ENCODE results near the gene BCAS4. TPM values are rescaled to one million over a fixed set of nuclear protein-coding genes. Genes with fewer than 3 reads are reported as not detected.

The BCAS4 gene
- total RNA-seq, 2 experiments from 2014 or later: 19.0 to 20.9 TPM

DNA sequence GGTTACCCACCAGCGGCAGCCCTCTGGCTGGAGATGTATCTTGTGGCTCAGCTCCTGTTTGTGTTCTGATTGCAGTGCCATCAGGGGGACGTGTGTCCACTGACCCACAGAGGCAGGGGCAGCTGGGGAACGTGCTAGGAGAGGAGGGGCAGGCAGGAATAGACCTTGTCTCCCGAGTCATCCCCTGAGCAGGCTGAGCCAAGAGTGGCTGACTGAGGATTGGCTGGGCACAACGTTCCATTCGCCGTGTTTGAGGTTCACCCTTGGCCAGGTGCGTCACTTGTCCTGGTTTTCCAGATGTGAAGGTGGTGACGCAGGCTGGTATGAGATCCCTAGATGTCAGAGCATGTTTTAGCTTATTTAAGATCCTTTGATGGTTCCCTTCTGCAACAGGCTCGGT is 78.7 kb downstream of the BCAS4 start:
- peaks cover 6% of the 10 kb centered on the region for H3K36me3 ChIP-seq (ENCODE audit: insufficient read depth, low read length)
- no peaks in the 10 kb centered on the region for H3K27me3 ChIP-seq (ENCODE audit: control insufficient read depth in 1 of 2, insufficient read depth in 2 of 2, low read length in 2 of 2)
- Mint-ChIP-seq H3K27ac (no peak overlapping the region), H3K36me3 (ENCODE audit: low read depth) (peaks cover 28% of the 10 kb centered on the region), H3K4me1 (ENCODE audit: low read depth) (no peaks in the 10 kb centered on the region), H3K27me3 (no peaks in the 10 kb centered on the region), H3K4me3 (no peak overlapping the region), H3K9me3 (no peaks in the 10 kb centered on the region)
- no peaks in the 10 kb centered on the region for H3K9me3 ChIP-seq (ENCODE audit: control insufficient read depth in 1 of 2, insufficient read depth in 1 of 2, low read length in 2 of 2)
- no peak overlapping the region for H3K27ac ChIP-seq (ENCODE audit: low read depth in 1 of 2, low read length in 2 of 2)
- intact Hi-C loops (cut with DNase I, micrococcal nuclease): no loop called here
- CTCF ChIA-PET: no interaction called here
- H3K4me3 ChIP-seq (ENCODE audit: low read length): no peak overlapping the region
- DNase-seq: no peak
- ATAC-seq (ENCODE audit: poor library complexity): no peak
- H3K4me1 ChIP-seq (ENCODE audit: insufficient read depth, low read length): no peaks in the 10 kb centered on the region
- TF ChIP-seq, protein P1, sequence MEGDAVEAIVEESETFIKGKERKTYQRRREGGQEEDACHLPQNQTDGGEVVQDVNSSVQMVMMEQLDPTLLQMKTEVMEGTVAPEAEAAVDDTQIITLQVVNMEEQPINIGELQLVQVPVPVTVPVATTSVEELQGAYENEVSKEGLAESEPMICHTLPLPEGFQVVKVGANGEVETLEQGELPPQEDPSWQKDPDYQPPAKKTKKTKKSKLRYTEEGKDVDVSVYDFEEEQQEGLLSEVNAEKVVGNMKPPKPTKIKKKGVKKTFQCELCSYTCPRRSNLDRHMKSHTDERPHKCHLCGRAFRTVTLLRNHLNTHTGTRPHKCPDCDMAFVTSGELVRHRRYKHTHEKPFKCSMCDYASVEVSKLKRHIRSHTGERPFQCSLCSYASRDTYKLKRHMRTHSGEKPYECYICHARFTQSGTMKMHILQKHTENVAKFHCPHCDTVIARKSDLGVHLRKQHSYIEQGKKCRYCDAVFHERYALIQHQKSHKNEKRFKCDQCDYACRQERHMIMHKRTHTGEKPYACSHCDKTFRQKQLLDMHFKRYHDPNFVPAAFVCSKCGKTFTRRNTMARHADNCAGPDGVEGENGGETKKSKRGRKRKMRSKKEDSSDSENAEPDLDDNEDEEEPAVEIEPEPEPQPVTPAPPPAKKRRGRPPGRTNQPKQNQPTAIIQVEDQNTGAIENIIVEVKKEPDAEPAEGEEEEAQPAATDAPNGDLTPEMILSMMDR (IDR thresholded peaks at IDR 0.05): no peak
- POLR2A ChIA-PET: interaction anchor here (1.2 kb wide), 1 partner anchor 79 kb away, joined by 3 read pairs; the partner anchor contains the start of gene BCAS4

DNA sequence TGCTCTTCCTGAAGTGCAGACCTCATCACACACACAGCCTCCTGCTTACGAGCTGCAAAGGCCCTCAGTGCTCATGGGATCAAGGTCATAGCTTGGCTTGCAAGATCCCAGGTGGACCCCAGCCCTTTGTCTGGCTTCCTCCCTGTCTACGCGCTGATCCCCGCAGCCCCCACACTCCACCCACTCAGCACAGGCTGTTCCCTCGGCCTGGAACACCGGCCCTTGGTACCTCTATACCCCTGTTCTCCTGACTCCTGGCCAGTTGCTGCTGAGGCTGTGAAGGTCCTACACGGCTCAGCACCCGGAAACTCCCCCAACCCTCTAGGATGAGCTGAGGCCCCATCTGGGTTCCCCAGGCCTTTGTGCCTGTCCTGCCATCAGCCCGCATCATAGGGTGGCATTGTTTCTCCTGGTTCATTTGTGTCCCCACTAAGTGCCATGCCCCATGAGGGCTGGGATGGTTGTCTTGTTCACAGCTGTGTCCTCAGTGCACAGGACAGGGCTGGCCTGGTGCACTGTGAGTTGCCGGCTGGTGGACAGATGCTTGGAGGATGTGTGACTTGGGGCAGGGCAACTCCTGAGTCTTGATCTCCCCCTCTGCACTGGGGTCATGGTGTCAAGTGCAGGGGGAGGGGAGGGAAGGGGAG is 79.4 kb downstream of the BCAS4 start:
- TF ChIP-seq, protein P1 (IDR thresholded peaks at IDR 0.05): no peak
- no peak for ATAC-seq (ENCODE audit: poor library complexity)

DNA sequence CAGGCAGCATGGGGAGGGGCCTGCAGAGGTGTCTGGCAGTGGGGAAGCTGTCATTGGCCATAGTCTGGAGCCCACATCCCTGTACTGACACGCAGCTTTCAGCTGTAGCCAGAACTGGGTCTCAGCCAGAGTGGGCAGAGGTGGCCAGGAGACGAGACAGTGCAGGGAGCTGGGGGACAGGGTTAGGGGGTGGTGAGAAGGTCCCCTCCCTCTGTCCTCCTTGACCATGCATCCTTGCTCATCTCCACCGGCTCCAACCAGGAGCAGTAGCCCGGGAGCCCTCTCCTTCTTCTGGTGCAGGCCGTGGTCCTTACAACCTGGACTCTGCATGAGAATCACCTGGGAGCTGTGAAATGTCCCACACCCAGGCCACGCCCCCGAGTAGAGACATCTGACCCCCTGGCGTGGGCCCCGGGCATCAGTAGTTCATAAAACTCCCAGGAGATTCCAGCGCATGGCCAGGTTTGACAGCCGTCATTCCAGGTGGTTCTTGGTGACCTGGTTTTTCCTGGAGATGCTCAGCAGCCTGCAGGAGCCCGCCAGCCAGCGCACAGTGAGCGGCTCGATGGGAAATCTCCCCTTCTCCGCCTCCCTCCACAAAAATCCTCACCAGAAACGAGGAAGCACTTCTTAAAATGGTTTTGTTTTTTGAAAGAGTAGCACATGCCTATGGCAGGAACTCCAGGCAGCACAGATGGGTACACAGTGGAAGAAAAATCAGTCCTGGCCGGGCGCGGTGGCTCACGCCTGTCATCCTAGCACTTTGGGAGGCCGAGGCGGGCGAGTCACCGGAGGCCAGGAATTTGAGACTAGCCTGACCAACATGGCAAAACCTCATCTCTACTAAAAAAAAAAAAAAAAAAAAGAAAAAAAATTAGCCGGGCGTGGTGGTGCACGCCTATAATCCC is 80.2 kb downstream of the BCAS4 start:
- H3K27me3 ChIP-seq (ENCODE audit: control insufficient read depth in 1 of 2, insufficient read depth in 2 of 2, low read length in 2 of 2): no peaks in the 10 kb centered on the region
- Mint-ChIP-seq H3K36me3 (ENCODE audit: low read depth) (peaks cover 35% of the 10 kb centered on the region), H3K27ac (no peak overlapping the region), H3K27me3 (no peaks in the 10 kb centered on the region), H3K4me1 (ENCODE audit: low read depth) (no peaks in the 10 kb centered on the region), H3K9me3 (no peaks in the 10 kb centered on the region), H3K4me3 (no peak overlapping the region)
- intact Hi-C loops (cut with DNase I, micrococcal nuclease): no loop called here
- no peak for ATAC-seq (ENCODE audit: poor library complexity)
- CTCF ChIA-PET: no interaction called here
- no peaks in the 10 kb centered on the region for H3K9me3 ChIP-seq (ENCODE audit: control insufficient read depth in 1 of 2, insufficient read depth in 1 of 2, low read length in 2 of 2)
- no peak overlapping the region for H3K27ac ChIP-seq (ENCODE audit: low read depth in 1 of 2, low read length in 2 of 2)
- DNase-seq: no peak
- no peak overlapping the region for H3K4me3 ChIP-seq (ENCODE audit: low read length)
- no peaks in the 10 kb centered on the region for H3K4me1 ChIP-seq (ENCODE audit: insufficient read depth, low read length)
- POLR2A ChIA-PET: interaction anchor here (1.2 kb wide), 1 partner anchor 80 kb away, joined by 3 read pairs; the partner anchor contains the start of gene BCAS4
- H3K36me3 ChIP-seq (ENCODE audit: insufficient read depth, low read length): peaks cover 5% of the 10 kb centered on the region
- TF ChIP-seq, protein P1 (IDR thresholded peaks at IDR 0.05): no peak

More for the DNA sequence above, 79.4 kb downstream of the BCAS4 start:
- no peaks in the 10 kb centered on the region for H3K27me3 Mint-ChIP-seq
- Histone ChIP-seq H3K4me1 (ENCODE audit: insufficient read depth, low read length) (no peaks in the 10 kb centered on the region), H3K27ac (ENCODE audit: low read depth in 1 of 2, low read length in 2 of 2) (no peak overlapping the region), H3K36me3 (ENCODE audit: insufficient read depth, low read length) (peaks cover 5% of the 10 kb centered on the region), H3K4me3 (ENCODE audit: low read length) (no peak overlapping the region), H3K27me3 (ENCODE audit: control insufficient read depth in 1 of 2, insufficient read depth in 2 of 2, low read length in 2 of 2) (no peaks in the 10 kb centered on the region), H3K9me3 (ENCODE audit: control insufficient read depth in 1 of 2, insufficient read depth in 1 of 2, low read length in 2 of 2) (no peaks in the 10 kb centered on the region)
- DNase-seq: no peak
- H3K4me3 Mint-ChIP-seq: no peak overlapping the region
- H3K4me1 Mint-ChIP-seq (ENCODE audit: low read depth): no peaks in the 10 kb centered on the region
- H3K27ac Mint-ChIP-seq: no peak overlapping the region
- ChIA-PET POLR2A (interaction anchor here (1.2 kb wide), 1 partner anchor 80 kb away, joined by 3 read pairs; the partner anchor contains the start of gene BCAS4), CTCF (no interaction called here)
- peaks cover 30% of the 10 kb centered on the region for H3K36me3 Mint-ChIP-seq (ENCODE audit: low read depth)
- H3K9me3 Mint-ChIP-seq: no peaks in the 10 kb centered on the region
- intact Hi-C loops (cut with DNase I, micrococcal nuclease): no loop called here

All from CD4-positive, alpha-beta T cell (primary cell).